ENCODE data around the gene CCDC175.

The CCDC175 gene

GRCh38 chr14:59482541-59483331, 93.9 kb downstream of the CCDC175 start:
- no peak for DNase-seq (ENCODE audit: low read depth in 2 of 2)

- no peak for DNase-seq (ENCODE audit: low read depth in 2 of 2)
Observed at GRCh38 chr14:59481871-59482540, 94.6 kb downstream of the CCDC175 start.

- DNase-seq (ENCODE audit: low read depth in 2 of 2) = no peak
Observed at GRCh38 chr14:59481407-59481806, 95.2 kb downstream of the CCDC175 start.

- no peak for DNase-seq (ENCODE audit: low read depth in 2 of 2)
Observed at GRCh38 chr14:59480166-59480565, 96.4 kb downstream of the CCDC175 start.

GRCh38 chr14:59478540-59478939, 98.1 kb downstream of the CCDC175 start:
- no peak for DNase-seq (ENCODE audit: low read depth in 2 of 2)

GRCh38 chr14:59475709-59476108, 100.9 kb downstream of the CCDC175 start:
- DNase-seq (ENCODE audit: low read depth in 2 of 2) = no peak

GRCh38 chr14:59474172-59474571, 102.4 kb downstream of the CCDC175 start:
- DNase-seq (ENCODE audit: low read depth in 2 of 2) = no peak

GRCh38 chr14:59465316-59466135, 111.1 kb downstream of the CCDC175 start, which contains the start of gene GPR135:
Gene GPR135, minus strand, starts transcription at chr14:59465380. Its CDS starts 154 bp downstream, at chr14:59465226.
- DNase-seq (ENCODE audit: low read depth in 2 of 2) = peak in 1 of 2 donors; percentile 40

- DNase-seq (ENCODE audit: low read depth in 2 of 2) = peak in 1 of 2 donors; percentile 54
Observed at GRCh38 chr14:59464486-59465315, 111.9 kb downstream of the CCDC175 start.

- DNase-seq (ENCODE audit: low read depth in 2 of 2) = peak in 1 of 2 donors; percentile 7
Observed at GRCh38 chr14:59463787-59464485, 112.7 kb downstream of the CCDC175 start.

- no peak for DNase-seq (ENCODE audit: low read depth in 2 of 2)
Observed at GRCh38 chr14:59461891-59462290, 114.7 kb downstream of the CCDC175 start.

GRCh38 chr14:59460378-59460777, 116.2 kb downstream of the CCDC175 start:
- no peak for DNase-seq (ENCODE audit: low read depth in 2 of 2)

GRCh38 chr14:59458486-59458885, 118.1 kb downstream of the CCDC175 start:
- DNase-seq (ENCODE audit: low read depth in 2 of 2) = no peak

GRCh38 chr14:59455411-59455810, 121.2 kb downstream of the CCDC175 start:
- no peak for DNase-seq (ENCODE audit: low read depth in 2 of 2)

Data from stimulated activated CD8-positive, alpha-beta memory T cell treated with anti-CD3 and anti-CD28 coated beads, Interleukin-7, amount 100 ng/mL, for 4 hours (primary cell).